Chondrocyte (in vitro differentiated cells): ENCODE data around the gene TRIM65. TPM values are rescaled to one million over a fixed set of nuclear protein-coding genes. Genes with fewer than 3 reads are reported as not detected.
A peak's percentile ranks its signal among the peaks of the same experiment; 100 is the strongest.

ENCODE experiments used
- DNase-seq: peaks from one replicate; pipeline ENCODE4 v3.0.0; 2021; ENCODE audit warnings: mixed read lengths, low spot score
- H3K27ac Mint-ChIP-seq: one replicate; pipeline ENCODE4 v1.8.0; 2021; ENCODE audit warnings: mild to moderate bottlenecking, moderate library complexity, mixed read lengths; ENCODE audit not compliant: unreplicated experiment
- H3K27me3 Mint-ChIP-seq: 2 replicates; pipeline ENCODE4 v1.8.0; 2021; ENCODE audit warnings: low read depth, mixed read lengths
- H3K36me3 Mint-ChIP-seq: 2 replicates; pipeline ENCODE4 v1.8.0; 2021; ENCODE audit warnings: low read depth, mixed read lengths
- H3K4me1 Mint-ChIP-seq: 2 replicates; pipeline ENCODE4 v1.8.0; 2021; ENCODE audit warnings: low read depth, mild to moderate bottlenecking, mixed read lengths
- H3K4me3 Mint-ChIP-seq: one replicate; pipeline ENCODE4 v1.8.0; 2021; ENCODE audit warnings: mild to moderate bottlenecking, moderate library complexity, mixed read lengths; ENCODE audit not compliant: unreplicated experiment
- H3K9me3 Mint-ChIP-seq: 2 replicates; pipeline ENCODE4 v1.8.0; 2021; ENCODE audit warnings: low read depth, mixed read lengths
- CTCF ChIP-seq: fragments of 200-600 bp; sonication (generic); IDR thresholded peaks from 2 replicates; pipeline ENCODE4 v1.5.0; 2021; ENCODE audit warnings: antibody characterized with exemption, mild to moderate bottlenecking, moderate library complexity
- total RNA-seq: library from RNA; stranded (reverse); gene quantifications from 3 replicates; pipeline ENCODE4 v1.2.1, GENCODE V29; 2021

Gene TRIM65
- total RNA-seq, 1 donor from 2014 or later, result 27.1 TPM

DNA sequence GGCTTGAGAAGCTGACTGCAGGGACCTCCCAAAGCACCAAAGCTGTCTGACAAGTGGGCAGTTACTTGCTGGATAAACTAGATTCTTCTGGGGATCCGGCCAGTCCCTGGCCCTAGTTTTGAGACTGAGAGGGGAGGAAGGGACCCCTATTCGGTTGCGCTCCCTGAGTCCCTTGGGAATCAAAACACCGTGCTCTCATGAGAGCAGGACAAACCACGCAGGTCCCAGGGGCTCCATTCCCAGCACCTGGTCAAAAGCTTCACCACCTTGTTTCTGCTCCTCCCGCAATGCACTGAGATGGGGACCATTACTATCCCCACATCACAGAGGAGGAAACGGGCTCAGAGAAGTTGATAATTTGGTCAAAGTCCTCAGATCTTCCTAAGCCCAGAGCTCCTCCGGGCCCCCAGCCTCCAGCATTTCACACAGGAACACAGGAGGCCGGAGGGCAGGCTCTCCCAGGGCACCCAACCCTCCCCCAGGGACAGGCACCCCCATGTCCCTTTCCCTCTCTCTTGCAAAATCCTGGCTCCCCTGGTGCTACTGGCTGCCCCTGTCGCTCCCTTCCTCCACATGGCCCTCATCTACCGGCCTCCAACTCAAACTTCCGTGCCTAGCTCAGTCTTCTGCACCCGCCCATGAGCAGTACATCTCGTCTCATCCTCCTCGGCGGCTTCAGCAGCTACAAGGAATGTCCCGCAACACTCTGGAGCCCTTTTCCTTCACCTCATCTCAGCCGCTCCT lies 3.3 kb downstream of the TRIM65 start:
- DNase-seq, result no peak
- no peaks in the 10 kb centered on the region for H3K9me3 Mint-ChIP-seq
- H3K4me3 Mint-ChIP-seq, result peak overlapping the region; percentile 18
- H3K4me1 Mint-ChIP-seq, result peaks cover 27% of the 10 kb centered on the region
- TF ChIP-seq CTCF, result no peak
- peaks cover 3% of the 10 kb centered on the region for H3K36me3 Mint-ChIP-seq
- H3K27me3 Mint-ChIP-seq, result no peaks in the 10 kb centered on the region
- H3K27ac Mint-ChIP-seq, result no peak overlapping the region

DNA sequence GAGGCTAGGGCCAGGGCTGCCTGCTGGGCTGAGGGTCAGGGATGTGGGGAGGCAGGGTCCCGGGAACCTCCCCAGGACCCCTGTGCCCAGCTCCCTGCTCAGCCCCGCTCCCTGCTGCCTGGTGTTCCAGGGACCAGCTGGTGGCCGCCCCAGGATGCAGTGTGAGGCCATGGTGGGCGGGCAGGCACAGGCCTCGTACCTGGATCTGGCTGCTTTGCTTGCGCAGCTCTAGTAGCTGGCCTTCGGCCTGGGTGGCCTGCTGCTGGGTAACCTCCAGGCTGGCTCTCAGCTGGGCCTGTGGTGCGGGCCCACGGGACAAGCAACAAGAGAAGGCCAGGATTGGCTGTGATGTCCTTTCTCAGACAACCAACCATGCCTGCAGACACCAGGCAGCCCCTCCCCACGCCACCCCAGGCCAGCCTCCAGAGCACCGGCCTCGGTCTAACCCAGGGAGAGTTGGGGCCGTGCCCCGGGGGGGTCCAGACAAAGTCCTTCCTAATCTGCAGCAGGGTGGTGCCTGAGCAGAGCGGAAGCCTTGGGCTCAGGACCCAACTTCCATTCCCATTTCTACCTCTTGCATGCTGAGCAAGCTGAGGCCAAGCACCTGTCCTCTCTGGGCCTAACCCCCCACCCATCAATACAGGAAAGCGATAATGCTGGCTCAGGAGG lies 4.1 kb downstream of the TRIM65 start:
- H3K36me3 Mint-ChIP-seq, result peaks cover 5% of the 10 kb centered on the region
- no peak for TF ChIP-seq CTCF
- no peaks in the 10 kb centered on the region for H3K9me3 Mint-ChIP-seq
- H3K27me3 Mint-ChIP-seq, result no peaks in the 10 kb centered on the region
- no peak overlapping the region for H3K4me3 Mint-ChIP-seq
- no peak for DNase-seq
- H3K27ac Mint-ChIP-seq, result no peak overlapping the region
- peaks cover 26% of the 10 kb centered on the region for H3K4me1 Mint-ChIP-seq

GRCh38 chr17:75891605-75892555 lies 4.9 kb downstream of the TRIM65 start:
- no peak for TF ChIP-seq CTCF
- Mint-ChIP-seq H3K36me3 (peaks cover 5% of the 10 kb centered on the region), H3K27ac (no peak overlapping the region), H3K27me3 (no peaks in the 10 kb centered on the region), H3K4me1 (peaks cover 21% of the 10 kb centered on the region), H3K4me3 (no peak overlapping the region), H3K9me3 (no peaks in the 10 kb centered on the region)
- DNase-seq, result no peak

DNA sequence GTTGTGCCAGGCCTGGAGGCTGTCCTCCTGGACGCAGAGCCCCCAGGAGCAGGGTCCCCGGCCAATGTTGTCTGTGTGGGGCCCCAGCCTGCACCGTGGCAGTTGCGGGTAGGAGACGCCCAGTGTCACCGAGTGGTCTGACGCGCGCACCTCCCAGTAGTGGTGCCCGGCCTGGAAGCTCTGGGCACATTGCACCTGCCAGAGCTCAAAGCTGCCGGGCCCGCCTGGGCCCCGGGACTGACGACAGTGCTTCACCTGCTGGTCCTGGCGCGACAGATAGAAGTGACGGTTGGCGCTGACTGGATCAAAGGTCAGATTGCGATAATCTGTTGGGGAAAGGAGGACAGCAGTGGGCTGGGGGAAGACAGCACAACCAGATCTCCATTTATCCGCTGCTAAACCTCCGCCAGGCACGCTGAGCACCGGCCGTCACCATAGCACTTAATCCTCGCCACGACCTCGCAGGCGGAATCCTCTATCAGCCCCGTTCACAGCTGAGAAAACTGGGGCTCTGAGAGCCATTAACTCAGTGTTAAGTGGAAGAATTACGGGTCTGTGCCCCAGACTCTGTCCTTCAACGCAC lies 5.6 kb downstream of the TRIM65 start:
- no peak for DNase-seq
- H3K4me3 Mint-ChIP-seq, result no peak overlapping the region
- no peaks in the 10 kb centered on the region for H3K9me3 Mint-ChIP-seq
- no peaks in the 10 kb centered on the region for H3K27me3 Mint-ChIP-seq
- peaks cover 21% of the 10 kb centered on the region for H3K4me1 Mint-ChIP-seq
- H3K27ac Mint-ChIP-seq, result no peak overlapping the region
- peaks cover 5% of the 10 kb centered on the region for H3K36me3 Mint-ChIP-seq
- TF ChIP-seq CTCF, result no peak
